Measurements from ENCODE around the gene SLC15A1.

Gene SLC15A1

DNA sequence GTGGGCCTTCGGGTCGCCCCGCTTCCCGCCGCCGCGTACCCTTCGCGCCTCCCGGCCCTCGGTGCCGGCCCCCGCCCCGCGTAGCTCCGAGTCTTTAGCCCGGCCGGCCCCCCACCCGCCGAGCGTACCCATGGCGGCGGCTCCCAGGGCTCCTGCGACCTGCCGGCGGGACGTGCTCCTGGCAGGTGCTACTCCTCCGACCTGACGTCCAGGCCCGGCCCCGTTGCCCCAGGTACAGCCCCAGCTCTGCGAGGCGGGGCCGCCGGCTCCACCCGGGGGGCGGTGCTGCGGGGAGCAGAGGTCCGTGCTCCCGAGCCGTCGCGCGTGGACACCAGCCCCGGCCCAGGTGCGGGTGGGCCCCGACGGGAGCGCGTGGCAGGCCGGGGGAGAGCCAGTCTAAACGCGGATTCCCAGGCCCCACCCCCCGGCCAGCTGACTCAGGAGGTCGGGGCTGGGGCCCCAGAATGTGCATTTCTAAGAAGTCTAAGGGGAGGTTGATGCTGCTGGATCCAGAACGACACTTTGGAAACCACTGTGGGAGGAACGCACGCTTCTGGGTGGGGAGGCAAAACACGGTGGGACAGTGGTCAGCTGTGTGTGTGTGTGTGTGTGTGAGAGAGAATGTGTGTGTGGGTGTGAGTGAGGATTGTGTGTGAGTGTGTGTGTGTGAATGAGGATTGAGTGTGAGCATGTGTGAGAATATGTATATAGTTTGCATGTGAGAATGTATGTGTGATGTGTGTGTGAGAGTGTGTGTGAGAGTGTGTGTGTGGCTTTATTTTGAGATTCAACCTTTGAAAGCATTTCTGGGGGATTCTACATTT lies at the start of gene SLC15A1:
TSS of gene SLC15A1 (minus strand) at position 206 of the 824 bp plus-strand sequence. CDS start at position 132, 74 bp downstream.
- DNase-seq: no peak

DNA sequence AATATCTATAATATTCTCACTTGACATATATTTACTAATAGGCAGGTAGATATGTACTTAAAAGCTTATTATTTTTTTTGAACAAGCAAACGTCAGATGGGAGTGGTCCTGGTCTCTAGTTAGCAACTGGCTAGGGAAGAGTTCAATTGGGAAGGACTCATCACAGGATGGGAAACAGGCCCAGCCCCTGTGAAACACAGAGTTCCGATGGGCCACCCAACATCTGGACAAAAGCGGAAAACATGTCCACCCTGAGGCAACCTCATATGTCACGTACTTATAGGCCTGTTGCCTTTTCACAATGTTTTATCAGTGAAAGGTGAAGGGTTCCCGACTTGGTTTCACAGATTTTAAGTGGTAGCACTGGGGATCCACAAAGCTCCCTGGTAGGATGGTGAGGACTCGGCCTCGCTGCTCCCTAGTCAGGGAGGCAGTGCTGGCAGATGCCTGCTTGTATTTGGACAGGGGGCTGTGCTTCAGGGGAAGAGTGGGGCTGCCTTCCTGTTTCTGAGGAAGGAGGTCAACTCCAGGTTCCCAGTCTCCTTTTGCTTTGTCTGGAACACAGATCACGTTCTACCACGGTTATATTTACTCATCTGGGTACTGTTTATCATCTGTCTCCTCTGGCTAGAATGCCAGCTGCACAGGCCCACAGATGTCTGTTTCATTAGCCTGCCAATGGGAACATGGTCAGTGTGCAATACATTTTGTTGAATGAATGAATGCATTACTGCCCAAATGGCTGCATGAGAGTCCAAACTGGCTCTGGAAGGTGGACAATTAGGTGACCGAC lies 49.4 kb upstream of the SLC15A1 start:
- DNase-seq: no peak

- DNase-seq: no peak
Measured at GRCh38 chr13:98800078-98800477, 47.6 kb upstream of the SLC15A1 start.

- no peak for DNase-seq
Measured at GRCh38 chr13:98798849-98799645, 46.6 kb upstream of the SLC15A1 start.

DNA sequence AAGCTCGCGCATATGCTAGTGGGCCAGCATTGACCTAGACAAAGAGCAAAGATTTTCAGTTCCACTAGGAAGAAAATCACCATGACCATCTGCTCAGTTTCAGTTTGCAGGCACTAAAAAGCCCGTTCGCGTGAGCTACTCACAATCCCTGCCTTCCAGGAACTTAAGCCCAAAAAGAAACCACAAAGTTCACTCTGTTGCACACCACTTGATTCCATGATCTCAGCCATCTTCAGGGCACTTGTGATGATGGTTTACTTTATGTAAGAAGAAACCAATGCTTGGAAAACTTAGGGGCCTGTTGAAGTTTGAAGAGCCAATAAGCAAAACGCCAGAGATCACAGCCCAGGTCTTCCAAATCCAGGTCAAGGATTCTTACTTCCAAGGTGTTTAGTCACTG lies 45.0 kb upstream of the SLC15A1 start:
- DNase-seq: no peak

DNA sequence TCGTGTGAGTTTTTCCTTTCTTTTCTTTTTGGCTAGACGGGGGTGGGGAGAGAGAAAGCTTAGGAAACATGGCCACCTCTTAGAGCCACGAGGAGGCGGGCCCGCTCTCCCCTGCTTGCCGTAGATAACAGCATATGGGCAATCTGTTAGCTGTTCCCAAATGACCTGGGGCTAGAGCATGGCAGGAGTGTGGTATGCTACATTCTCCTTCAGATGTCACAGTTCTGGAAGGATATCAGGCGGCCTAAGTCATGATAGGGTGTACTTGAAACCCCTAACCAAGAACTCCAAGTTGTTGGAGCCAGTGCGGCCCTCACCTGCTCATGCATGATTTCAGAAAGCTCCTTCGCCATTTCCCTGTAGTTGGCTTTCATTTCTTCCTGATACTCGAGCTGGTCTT lies 44.3 kb upstream of the SLC15A1 start:
- no peak for DNase-seq

GRCh38 chr13:98796191-98796590 lies 43.7 kb upstream of the SLC15A1 start:
- no peak for DNase-seq

GRCh38 chr13:98795220-98795619 lies 42.7 kb upstream of the SLC15A1 start:
- DNase-seq: no peak

- no peak for DNase-seq
Measured at GRCh38 chr13:98794498-98794897, 42.0 kb upstream of the SLC15A1 start.

DNA sequence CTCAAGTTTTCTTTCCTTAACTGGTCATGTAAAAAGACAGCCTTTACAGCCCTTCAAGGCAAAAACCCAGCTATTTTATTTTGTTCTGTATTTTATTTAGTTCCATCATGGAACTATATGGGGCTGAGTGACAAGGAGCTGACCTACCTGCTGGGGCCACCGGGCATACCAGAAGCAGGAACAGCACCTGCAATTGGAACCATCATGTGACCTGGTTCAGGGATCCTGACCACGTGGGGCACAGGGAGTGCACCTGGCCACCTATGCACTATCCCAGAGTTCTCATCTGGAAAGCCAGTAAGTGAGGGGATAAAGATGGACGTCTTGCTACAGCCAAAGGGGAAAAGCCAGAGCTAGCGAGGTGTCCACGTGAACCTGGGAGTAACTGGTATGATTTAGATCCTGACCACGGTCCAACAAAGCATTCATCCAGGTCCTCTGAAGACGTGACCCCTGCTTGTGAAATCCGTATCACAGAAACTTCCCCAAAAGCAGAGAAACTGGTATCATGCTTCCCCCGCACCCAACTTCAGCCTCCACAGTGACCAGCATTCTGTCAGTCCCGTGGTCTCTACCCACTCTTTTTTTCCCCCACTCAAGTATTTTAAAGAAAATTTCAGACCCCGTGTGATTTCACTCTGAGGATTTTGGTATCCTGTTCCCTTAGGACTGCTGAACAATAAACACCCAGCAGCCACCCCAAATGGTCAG lies 40.5 kb upstream of the SLC15A1 start:
- DNase-seq: no peak

GRCh38 chr13:98792321-98792720 lies 39.8 kb upstream of the SLC15A1 start:
- DNase-seq: no peak

DNA sequence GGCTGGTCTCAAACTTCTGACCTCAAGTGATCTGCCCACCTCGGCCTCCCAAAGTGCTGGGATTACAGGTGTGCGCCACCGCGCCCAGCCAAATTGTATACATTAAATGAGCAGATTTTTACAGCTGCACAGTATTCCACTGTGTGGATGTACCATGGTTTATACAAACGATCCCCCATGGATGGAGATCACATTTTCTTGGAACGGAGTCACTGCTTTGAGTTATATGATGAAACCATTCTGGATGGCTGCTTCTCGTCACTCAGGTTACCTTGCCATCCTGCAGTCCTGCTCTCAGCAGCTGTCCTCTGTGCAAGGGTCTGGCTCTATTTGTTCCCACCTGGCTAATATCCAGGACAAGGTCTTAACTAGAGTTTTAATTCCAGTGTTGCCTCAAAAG lies 39.1 kb upstream of the SLC15A1 start:
- no peak for DNase-seq

GRCh38 chr13:98787996-98788395 lies 35.5 kb upstream of the SLC15A1 start:
- no peak for DNase-seq

GRCh38 chr13:98787173-98787572 lies 34.7 kb upstream of the SLC15A1 start:
- no peak for DNase-seq

DNA sequence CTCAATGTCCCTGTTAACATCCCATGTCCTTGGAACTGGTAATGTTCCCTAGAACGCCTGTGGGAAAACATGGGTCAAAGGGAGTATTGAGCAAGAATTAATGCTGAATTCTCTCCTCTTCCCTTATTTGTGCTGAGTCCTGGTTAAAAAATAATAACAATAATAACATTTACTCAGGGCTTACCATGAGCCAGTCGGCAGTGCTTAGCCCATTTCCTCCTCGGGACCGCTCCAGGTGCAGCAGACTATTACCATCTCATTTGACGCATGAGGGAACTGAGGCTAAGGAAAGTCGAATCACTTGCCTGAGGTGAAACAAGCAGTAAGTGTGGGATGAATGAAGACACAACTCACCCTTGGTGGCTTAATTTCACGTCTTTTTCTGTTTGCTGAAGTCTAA lies 33.6 kb upstream of the SLC15A1 start:
- DNase-seq: no peak

- DNase-seq: no peak
Measured at GRCh38 chr13:98785405-98785804, 32.9 kb upstream of the SLC15A1 start.

- DNase-seq: no peak
Measured at GRCh38 chr13:98784666-98785065, 32.2 kb upstream of the SLC15A1 start.

DNA sequence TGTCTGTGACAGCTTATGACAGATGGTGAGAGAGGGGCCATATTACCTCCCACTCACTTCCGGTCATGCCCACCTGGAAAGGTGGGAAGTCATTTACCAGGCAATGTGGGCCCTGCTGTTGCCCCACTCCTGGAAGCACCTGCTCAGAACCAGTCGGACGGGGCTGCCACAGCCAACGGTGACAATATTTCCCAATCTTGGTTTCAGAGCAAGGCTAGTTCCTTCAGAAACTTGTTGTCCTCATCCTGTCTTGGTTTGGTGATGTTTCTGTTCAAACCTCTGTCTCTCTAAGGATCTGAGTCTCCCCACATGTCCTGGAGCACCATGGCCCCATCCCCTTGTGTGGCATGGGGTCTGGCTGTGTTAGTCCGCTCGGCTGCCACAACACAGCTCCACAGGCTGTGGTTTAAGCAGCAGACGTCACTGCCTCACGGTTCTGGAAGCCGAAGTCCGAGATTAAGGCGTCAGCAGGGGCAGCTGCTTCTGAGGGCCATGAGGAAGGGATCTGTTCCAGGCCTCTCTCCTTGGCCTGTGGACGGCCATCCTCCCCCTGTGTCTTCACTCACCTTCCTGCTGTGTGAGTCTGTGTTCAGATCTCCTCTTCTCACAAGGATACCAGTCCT lies 31.5 kb upstream of the SLC15A1 start:
- DNase-seq: no peak

DNA sequence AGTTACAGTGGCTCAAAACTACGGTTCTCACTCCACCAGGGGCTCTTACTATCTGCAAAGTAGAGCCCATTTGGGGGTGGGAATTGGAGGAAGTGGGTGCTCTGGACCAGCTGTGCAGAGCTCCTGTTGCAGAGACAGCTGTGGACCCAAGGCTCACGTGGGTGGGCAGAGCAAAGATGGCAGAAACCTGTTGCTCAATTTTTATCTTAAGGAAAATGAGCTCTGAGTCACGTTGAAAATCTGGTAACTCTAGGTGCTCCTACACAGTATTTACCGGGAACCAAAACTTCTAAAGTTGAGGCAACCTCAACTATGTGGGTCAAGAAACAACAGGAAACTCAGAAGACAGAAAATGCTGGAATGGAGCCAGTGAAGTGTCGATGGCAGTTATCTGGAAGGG lies 30.2 kb upstream of the SLC15A1 start:
- DNase-seq: no peak

DNA sequence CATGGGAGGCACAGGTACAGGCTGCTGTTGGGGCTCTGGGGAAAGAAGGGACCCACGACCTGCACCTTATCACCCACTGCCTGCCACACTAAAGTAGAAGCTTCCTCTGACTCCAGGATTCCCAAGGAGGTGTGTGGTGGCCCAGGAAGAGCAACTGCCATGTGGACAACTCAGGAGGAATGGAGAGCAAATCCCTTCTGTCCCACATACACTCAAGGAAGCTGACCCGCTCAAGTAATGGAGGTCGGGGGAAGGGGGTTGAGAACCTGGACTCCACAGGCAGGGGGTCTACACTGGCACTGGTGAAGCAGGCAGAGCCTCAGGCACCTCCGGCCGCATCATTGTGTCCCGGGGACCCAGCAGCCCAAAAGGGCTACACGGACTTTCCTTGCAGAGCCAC lies 29.4 kb upstream of the SLC15A1 start:
- DNase-seq: no peak

GRCh38 chr13:98781470-98781869 lies 29.0 kb upstream of the SLC15A1 start:
- no peak for DNase-seq

DNA sequence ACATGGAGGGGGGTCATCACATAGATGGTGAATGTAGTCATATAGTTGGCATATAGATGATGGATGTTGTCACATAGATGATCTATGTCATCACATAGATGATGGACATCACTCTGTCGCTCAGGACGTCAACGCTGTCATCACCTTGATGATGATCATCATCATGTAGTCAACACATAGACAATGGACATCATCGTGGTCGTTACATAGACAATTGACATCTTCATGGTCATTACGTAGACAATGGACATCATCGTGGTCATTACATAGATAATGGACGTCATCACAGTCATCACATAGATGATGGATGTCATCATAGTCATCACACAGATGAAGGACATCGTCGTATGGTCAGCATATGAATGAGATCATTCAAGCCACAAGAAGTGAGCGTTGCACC lies 28.6 kb upstream of the SLC15A1 start:
- no peak for DNase-seq
